GM20000 (cell line): ENCODE results near the gene RPS15.
"Not testable (repeated sequence)": the region's sequence is repeated elsewhere in the genome, so short reads cannot be mapped to it uniquely, and the experiment has no call there.

ENCODE experiments used
- DNase-seq: peaks from one replicate; pipeline ENCODE4 v3.0.0; 2012; ENCODE audit warnings: low spot score
- CTCF ChIP-seq: IDR thresholded peaks from 2 replicates; pipeline ENCODE4 v1.5.1; 2012; ENCODE audit warnings: mild to moderate bottlenecking, control low read depth; ENCODE audit errors: extremely low read depth, missing control alignments

The RPS15 gene

GRCh38 chr19:1471515-1472160, 33.4 kb downstream of the RPS15 start:
- TF ChIP-seq CTCF: no peak
- DNase-seq: no peak

- TF ChIP-seq CTCF: no peak
- no peak for DNase-seq
Measured at GRCh38 chr19:1472231-1473084, 34.3 kb downstream of the RPS15 start.

- no peak for DNase-seq
- no peak for TF ChIP-seq CTCF
Measured at GRCh38 chr19:1473085-1473851, 35.1 kb downstream of the RPS15 start.

- no peak for DNase-seq
- no peak for TF ChIP-seq CTCF
Measured at GRCh38 chr19:1474011-1474764, 36.0 kb downstream of the RPS15 start.

GRCh38 chr19:1474765-1475351, 36.7 kb downstream of the RPS15 start:
- no peak for TF ChIP-seq CTCF
- no peak for DNase-seq

- no peak for DNase-seq
- TF ChIP-seq CTCF: no peak
Measured at GRCh38 chr19:1475751-1476437, 37.7 kb downstream of the RPS15 start.

- not testable (repeated sequence) for DNase-seq
Measured at GRCh38 chr19:1477056-1477455, 38.9 kb downstream of the RPS15 start.
